GM18517 (cell line): Measurements from ENCODE around the gene SND1.

ENCODE experiments used
- ATAC-seq: cut with Tn5 transposase; IDR thresholded peaks from one replicate; pipeline ENCODE4 v1.9.1; 2021; ENCODE audit warnings: mild to moderate bottlenecking, moderate library complexity; ENCODE audit not compliant: unreplicated experiment

The SND1 gene

DNA sequence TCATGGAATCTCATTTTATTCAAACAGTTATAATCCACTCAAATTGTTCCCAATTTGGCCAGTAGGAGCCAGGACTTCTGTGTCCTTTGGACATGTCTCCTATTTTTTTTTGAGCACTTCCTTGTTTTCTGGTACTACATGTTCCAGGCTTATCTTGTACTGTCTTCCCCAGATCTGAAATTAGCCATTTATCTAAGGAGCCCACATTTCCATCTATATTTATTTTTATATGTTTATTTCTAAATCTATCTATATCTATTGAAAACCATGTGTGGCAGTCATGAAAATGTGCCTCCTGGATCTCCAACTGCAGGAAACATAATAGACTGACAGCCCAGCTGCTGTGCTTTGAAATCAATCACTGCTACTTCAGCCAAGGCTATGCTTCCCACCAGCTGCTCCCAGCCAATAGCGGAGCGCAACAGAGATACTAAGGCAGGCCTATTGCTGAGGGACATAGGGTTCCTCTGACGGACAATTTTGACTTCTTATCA, 232.1 kb downstream of the SND1 start:
- ATAC-seq = no peak

- no peak for ATAC-seq
Measured at GRCh38 chr7:127885222-127885772, 233.3 kb downstream of the SND1 start.

- ATAC-seq = no peak
Measured at GRCh38 chr7:127885843-127886242, 233.8 kb downstream of the SND1 start.

GRCh38 chr7:127886248-127886647, 234.3 kb downstream of the SND1 start:
- no peak for ATAC-seq

- ATAC-seq = no peak
Measured at GRCh38 chr7:127887096-127887495, 235.1 kb downstream of the SND1 start.

- ATAC-seq = no peak
Measured at GRCh38 chr7:127887631-127888030, 235.6 kb downstream of the SND1 start.

DNA sequence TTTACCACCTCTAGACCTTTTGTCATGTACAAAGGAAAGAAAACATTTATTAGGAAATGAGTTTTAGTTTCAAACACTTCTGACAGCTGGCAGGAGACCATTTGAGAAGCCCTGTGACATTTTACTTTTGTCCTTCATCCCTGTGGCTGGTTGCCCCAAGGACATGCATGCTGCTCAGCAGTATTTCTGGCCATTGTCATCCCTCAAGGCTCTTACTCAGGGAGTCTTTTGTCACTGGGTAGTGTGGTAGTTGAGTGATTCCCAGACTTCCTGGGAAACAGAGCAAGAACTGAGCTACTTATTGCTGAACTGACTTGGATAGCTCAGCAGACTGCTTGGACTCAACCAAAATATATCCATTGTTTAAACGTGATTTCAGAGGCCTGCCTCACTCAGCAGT, 236.4 kb downstream of the SND1 start:
- no peak for ATAC-seq

- no peak for ATAC-seq
Measured at GRCh38 chr7:127888825-127889224, 236.8 kb downstream of the SND1 start.

DNA sequence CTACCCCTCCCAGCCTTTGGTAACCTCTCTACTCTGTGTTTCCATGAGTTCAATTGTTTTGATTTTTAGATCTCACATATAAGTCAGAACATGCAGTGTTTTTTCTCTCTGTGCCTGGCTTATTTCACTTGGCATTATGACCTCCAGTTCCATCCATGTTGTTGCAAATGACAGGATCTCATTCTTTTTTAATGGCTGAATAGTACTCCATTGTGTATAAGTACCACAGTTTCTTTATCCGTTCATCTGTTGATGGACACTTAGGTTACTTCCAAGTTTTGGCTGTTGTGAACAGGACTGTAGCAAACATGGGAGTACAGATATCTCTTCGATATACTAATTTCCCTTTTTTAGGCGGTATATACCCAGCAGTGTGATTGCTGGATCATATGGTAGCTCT, 237.7 kb downstream of the SND1 start:
- no peak for ATAC-seq

GRCh38 chr7:127890726-127891125, 238.7 kb downstream of the SND1 start:
- no peak for ATAC-seq

DNA sequence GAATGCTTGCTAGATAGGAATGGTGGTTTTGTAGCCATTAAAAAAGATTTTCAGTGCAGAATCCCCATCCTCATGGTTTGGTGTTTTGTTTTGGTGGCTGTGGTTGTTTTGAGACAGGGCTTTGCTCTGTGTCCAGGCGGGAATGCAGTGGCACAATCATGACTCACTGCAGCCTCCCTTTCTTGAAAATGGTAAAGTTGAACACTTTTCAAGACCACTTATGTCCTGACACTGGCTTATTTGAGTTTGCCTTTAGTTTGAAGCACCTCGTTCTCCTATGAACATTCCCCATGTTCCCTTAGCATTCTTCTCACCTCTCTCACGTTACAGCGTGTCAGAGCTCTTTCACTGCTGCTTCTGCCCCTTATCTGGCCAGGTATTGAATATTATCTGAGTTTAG, 239.2 kb downstream of the SND1 start:
- ATAC-seq = no peak

DNA sequence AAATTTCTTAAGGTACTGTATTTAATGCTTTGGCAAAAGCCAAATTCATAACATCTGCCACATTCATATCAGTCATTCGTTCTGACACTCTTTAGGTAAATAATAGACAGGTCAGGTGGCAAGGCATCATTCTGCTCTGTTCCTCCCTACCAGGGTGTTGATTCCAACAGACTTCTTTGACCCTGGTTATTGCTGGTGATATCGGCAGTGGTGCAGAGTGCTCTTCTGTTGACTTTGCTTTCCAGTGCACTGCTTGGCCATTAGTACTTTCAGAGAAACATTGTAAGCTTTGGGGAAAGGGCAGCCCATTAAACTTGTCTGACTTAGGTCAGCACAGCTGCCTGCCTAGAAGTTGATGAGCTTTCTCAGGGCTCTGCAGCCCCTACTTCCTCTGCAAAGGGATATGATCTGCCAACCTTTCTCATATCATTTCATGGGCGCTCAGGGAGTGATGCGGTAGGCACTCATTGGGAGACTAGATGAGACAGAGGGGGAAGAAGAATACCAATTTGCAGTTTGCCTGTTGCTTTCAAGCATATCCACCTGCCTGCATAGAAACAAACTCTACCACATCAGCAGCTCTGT, 240.0 kb downstream of the SND1 start:
- no peak for ATAC-seq

GRCh38 chr7:127892488-127893314, 240.7 kb downstream of the SND1 start:
- ATAC-seq = no peak

- ATAC-seq = no peak
Measured at GRCh38 chr7:127893547-127893946, 241.6 kb downstream of the SND1 start.

DNA sequence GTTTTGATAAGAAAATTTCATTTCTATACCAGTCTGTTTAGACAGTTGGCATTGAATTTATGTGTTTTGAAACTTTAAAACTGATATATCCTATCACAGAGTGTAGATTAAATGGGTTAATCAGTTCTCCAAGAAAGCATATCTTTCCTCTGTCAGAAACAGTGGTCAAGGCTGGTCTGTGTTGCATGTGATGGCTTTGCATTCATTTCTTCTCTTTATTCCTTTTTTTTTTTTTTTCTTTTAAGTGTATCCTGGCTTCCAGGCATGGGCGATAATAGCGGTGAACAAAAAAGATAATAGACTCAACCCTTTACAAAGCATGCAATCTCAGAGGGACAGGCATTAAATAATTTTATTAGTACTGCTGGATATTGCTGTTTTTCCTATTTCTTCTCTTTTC, 242.6 kb downstream of the SND1 start:
- no peak for ATAC-seq

DNA sequence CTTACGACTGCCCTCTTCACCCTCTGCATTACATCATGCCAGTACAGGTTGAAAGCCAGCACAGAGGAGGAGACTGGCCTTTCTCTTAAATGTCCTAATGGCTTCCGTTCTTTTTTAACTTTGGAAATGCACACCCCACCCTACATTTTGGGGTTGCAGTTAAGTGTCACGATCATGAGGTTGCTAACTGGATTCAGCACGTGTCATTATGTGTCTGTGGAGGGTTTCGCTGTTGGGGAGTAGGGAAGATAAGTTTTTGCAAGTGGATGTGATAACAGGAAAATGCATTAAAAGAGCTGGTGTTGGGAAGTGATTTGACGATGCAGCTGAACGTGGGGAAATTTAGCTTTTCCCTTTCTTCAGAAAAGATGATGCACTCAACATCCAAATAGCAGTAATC, 243.4 kb downstream of the SND1 start:
- no peak for ATAC-seq

- no peak for ATAC-seq
Measured at GRCh38 chr7:127895814-127896280, 243.9 kb downstream of the SND1 start.

- no peak for ATAC-seq
Measured at GRCh38 chr7:127896659-127897058, 244.7 kb downstream of the SND1 start.

GRCh38 chr7:127897704-127898454, 245.9 kb downstream of the SND1 start:
- ATAC-seq = no peak

GRCh38 chr7:127899411-127899810, 247.4 kb downstream of the SND1 start:
- no peak for ATAC-seq

GRCh38 chr7:127900141-127900540, 248.1 kb downstream of the SND1 start:
- no peak for ATAC-seq
